Astrocyte (in vitro differentiated cells and primary cell): ENCODE results near the gene MDN1.

ENCODE experiments used
- CTCF ChIP-seq: IDR thresholded peaks from 2 replicates; pipeline ENCODE4 v1.5.1; 2011; ENCODE audit warnings: low read depth, mild to moderate bottlenecking, inconsistent platforms, low read length, moderate library complexity; ENCODE audit not compliant: insufficient read depth
- EZH2 ChIP-seq: IDR thresholded peaks from 2 replicates; pipeline ENCODE4 v1.6.1; 2012; ENCODE audit warnings: mild to moderate bottlenecking, low read length, inconsistent platforms; ENCODE audit not compliant: insufficient read depth

GRCh38 chr6:89680150-89680549 is 139.4 kb downstream of the MDN1 start:
- TF ChIP-seq EZH2 (no peak), CTCF (no peak)
